ENCODE results near the gene DCAF12.
A peak's percentile ranks its signal among the peaks of the same experiment; 100 is the strongest.
"Not testable (repeated sequence)": the region's sequence is repeated elsewhere in the genome, so short reads cannot be mapped to it uniquely, and the experiment has no call there.

The DCAF12 gene

DNA sequence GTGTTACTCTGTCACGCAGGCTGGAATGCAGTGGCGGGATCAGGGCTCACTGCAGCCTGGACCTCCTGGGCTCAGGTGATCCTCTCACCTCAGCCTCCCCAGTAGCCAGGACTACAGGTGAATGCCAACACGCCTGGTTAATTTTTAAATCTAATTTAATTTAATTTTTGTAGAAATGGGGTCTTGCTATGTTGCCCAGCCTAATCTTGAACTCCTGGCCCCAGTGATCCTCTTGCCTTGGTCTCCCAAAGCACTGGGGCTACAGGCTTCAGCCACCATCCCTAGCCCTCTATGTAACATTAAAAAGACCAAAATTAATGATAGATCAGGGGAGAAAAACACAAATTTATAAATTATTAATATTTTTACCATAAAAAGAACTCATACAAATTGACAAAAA is 66.5 kb downstream of the DCAF12 start:
- H3K4me1 ChIP-seq (ENCODE audit: insufficient read depth, low read length): no peaks in the 10 kb centered on the region
- no peak overlapping the region for H3K4me3 ChIP-seq (ENCODE audit: low read length)
- no peaks in the 10 kb centered on the region for H3K27me3 ChIP-seq (ENCODE audit: insufficient read depth, low read length)
- WGBS: 89% methylated on average over 2 of the region's 3 CpGs
- no peaks in the 10 kb centered on the region for H3K36me3 ChIP-seq (ENCODE audit: insufficient read depth, low read length)
- no peak overlapping the region for H3K9ac ChIP-seq (ENCODE audit: low read depth, low read length)
- no peak overlapping the region for H3K27ac ChIP-seq (ENCODE audit: low read depth, low read length)
- no peaks in the 10 kb centered on the region for H3K9me3 ChIP-seq (ENCODE audit: insufficient read depth, low read depth, low read length)

- no peaks in the 10 kb centered on the region for H3K4me1 ChIP-seq (ENCODE audit: insufficient read depth, low read length)
- no peak overlapping the region for H3K4me3 ChIP-seq (ENCODE audit: low read length)
- no peaks in the 10 kb centered on the region for H3K27me3 ChIP-seq (ENCODE audit: insufficient read depth, low read length)
- H3K9ac ChIP-seq (ENCODE audit: low read depth, low read length): no peak overlapping the region
- H3K27ac ChIP-seq (ENCODE audit: low read depth, low read length): no peak overlapping the region
- no peaks in the 10 kb centered on the region for H3K9me3 ChIP-seq (ENCODE audit: insufficient read depth, low read depth, low read length)
- H3K36me3 ChIP-seq (ENCODE audit: insufficient read depth, low read length): no peaks in the 10 kb centered on the region
- WGBS: 88% methylated on average over 3 of the region's 3 CpGs
These were observed 67.2 kb downstream of the DCAF12 start for GRCh38 chr9:34059281-34059680.

- Histone ChIP-seq H3K36me3 (ENCODE audit: insufficient read depth, low read length) (no peaks in the 10 kb centered on the region), H3K27ac (ENCODE audit: low read depth, low read length) (peak overlapping the region; percentile 99), H3K4me3 (ENCODE audit: low read length) (peak overlapping the region; percentile 92), H3K9me3 (ENCODE audit: insufficient read depth, low read depth, low read length) (no peaks in the 10 kb centered on the region), H3K9ac (ENCODE audit: low read depth, low read length) (peak overlapping the region; percentile 99), H3K4me1 (ENCODE audit: insufficient read depth, low read length) (peaks cover 23% of the 10 kb centered on the region), H3K27me3 (ENCODE audit: insufficient read depth, low read length) (no peaks in the 10 kb centered on the region)
- WGBS: 56% methylated on average over 16 of the region's 18 CpGs
These were observed 76.7 kb downstream of the DCAF12 start for GRCh38 chr9:34049630-34050384.

- peaks cover 23% of the 10 kb centered on the region for H3K4me1 ChIP-seq (ENCODE audit: insufficient read depth, low read length)
- H3K9me3 ChIP-seq (ENCODE audit: insufficient read depth, low read depth, low read length): no peaks in the 10 kb centered on the region
- 0 out of 2 replicates have a peak, but pooled peaks cover 4% of the 10 kb centered on the region for H3K36me3 ChIP-seq (ENCODE audit: insufficient read depth, low read length)
- H3K4me3 ChIP-seq (ENCODE audit: low read length): peak within 1 kb of the TSS; percentile 92
- no peaks in the 10 kb centered on the region for H3K27me3 ChIP-seq (ENCODE audit: insufficient read depth, low read length)
- peak within 1 kb of the TSS; percentile 99 for H3K9ac ChIP-seq (ENCODE audit: low read depth, low read length)
- peak within 1 kb of the TSS; percentile 99 for H3K27ac ChIP-seq (ENCODE audit: low read depth, low read length)
- WGBS: under 1% methylated on average over 62 of the region's 70 CpGs
These were observed 77.5 kb downstream of the DCAF12 start, which contains the start of gene UBAP2 for GRCh38 chr9:34048727-34049629. Gene UBAP2 (minus strand): TSS chr9:34048887. CDS start chr9:34017148, 31,739 bp downstream.

- Histone ChIP-seq H3K36me3 (ENCODE audit: insufficient read depth, low read length) (0 out of 2 replicates have a peak, but pooled peaks cover 6% of the 10 kb centered on the region), H3K4me3 (ENCODE audit: low read length) (peak overlapping the region; percentile 92), H3K9me3 (ENCODE audit: insufficient read depth, low read depth, low read length) (no peaks in the 10 kb centered on the region), H3K27ac (ENCODE audit: low read depth, low read length) (peak overlapping the region; percentile 99), H3K27me3 (ENCODE audit: insufficient read depth, low read length) (no peaks in the 10 kb centered on the region), H3K9ac (ENCODE audit: low read depth, low read length) (peak overlapping the region; percentile 99), H3K4me1 (ENCODE audit: insufficient read depth, low read length) (peaks cover 23% of the 10 kb centered on the region)
- 2% methylated on average over 29 of the region's 29 CpGs for WGBS
These were observed 78.4 kb downstream of the DCAF12 start for GRCh38 chr9:34047864-34048726.

DNA sequence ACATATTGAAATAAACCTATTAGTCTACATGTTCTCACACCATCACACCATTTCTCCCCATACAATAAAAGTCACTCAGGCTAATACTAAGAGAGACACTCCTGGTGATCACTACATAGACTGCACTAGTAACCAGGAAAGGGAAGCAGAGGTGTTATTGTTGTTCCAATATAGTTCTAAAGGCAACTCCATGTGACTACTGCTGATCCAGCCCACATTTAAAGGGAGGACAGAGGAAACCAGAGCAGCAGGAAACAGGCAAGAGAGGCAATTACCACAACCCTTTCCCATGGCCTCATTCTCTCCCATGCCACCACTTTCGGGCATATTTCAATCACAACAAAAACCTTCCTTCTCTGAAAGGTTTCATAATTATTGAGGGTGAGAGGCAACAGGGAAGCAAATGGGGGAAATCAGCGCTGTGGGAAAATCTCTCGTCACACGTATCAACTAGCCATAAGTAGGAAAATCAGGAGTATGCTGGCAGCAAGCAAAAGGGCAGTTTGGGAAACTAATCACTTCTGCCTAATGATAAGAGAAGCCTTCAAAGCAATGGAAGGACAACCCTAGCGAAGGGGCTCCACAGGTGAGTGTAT is 79.6 kb downstream of the DCAF12 start:
- Histone ChIP-seq H3K27ac (ENCODE audit: low read depth, low read length) (no peak overlapping the region), H3K4me3 (ENCODE audit: low read length) (peak overlapping the region; percentile 92), H3K27me3 (ENCODE audit: insufficient read depth, low read length) (no peaks in the 10 kb centered on the region), H3K9me3 (ENCODE audit: insufficient read depth, low read depth, low read length) (no peaks in the 10 kb centered on the region), H3K9ac (ENCODE audit: low read depth, low read length) (peak overlapping the region; percentile 0; the same call in 1 of the 2 replicates), H3K4me1 (ENCODE audit: insufficient read depth, low read length) (peaks cover 23% of the 10 kb centered on the region), H3K36me3 (ENCODE audit: insufficient read depth, low read length) (peaks cover 13% of the 10 kb centered on the region)
- WGBS: 82% methylated on average over 5 of the region's 5 CpGs

- Histone ChIP-seq H3K36me3 (ENCODE audit: insufficient read depth, low read length) (peaks cover 14% of the 10 kb centered on the region), H3K4me3 (ENCODE audit: low read length) (no peak overlapping the region), H3K9ac (ENCODE audit: low read depth, low read length) (no peak overlapping the region), H3K9me3 (ENCODE audit: insufficient read depth, low read depth, low read length) (no peaks in the 10 kb centered on the region; the same call in 1 of the 2 replicates), H3K4me1 (ENCODE audit: insufficient read depth, low read length) (peaks cover 23% of the 10 kb centered on the region), H3K27ac (ENCODE audit: low read depth, low read length) (no peak overlapping the region), H3K27me3 (ENCODE audit: insufficient read depth, low read length) (no peaks in the 10 kb centered on the region)
- 89% methylated on average over 3 of the region's 3 CpGs for WGBS
These were observed 80.6 kb downstream of the DCAF12 start for GRCh38 chr9:34045903-34046302.

- not testable (repeated sequence) for H3K27me3 ChIP-seq (ENCODE audit: insufficient read depth, low read length); H3K9ac ChIP-seq (ENCODE audit: low read depth, low read length); H3K9me3 ChIP-seq (ENCODE audit: insufficient read depth, low read depth, low read length); H3K4me3 ChIP-seq (ENCODE audit: low read length); H3K4me1 ChIP-seq (ENCODE audit: insufficient read depth, low read length); H3K27ac ChIP-seq (ENCODE audit: low read depth, low read length)
- 98% methylated on average over 9 of the region's 10 CpGs for WGBS
- peaks cover 27% of the 10 kb centered on the region for H3K36me3 ChIP-seq (ENCODE audit: insufficient read depth, low read length)
These were observed 84.4 kb downstream of the DCAF12 start for GRCh38 chr9:34042074-34042473.

GRCh38 chr9:34038851-34039250 is 87.6 kb downstream of the DCAF12 start:
- H3K27ac ChIP-seq (ENCODE audit: low read depth, low read length); H3K4me3 ChIP-seq (ENCODE audit: low read length); H3K4me1 ChIP-seq (ENCODE audit: insufficient read depth, low read length); H3K9me3 ChIP-seq (ENCODE audit: insufficient read depth, low read depth, low read length); H3K27me3 ChIP-seq (ENCODE audit: insufficient read depth, low read length); H3K9ac ChIP-seq (ENCODE audit: low read depth, low read length): not testable (repeated sequence)
- WGBS: 98% methylated on average over 37 of the region's 37 CpGs
- H3K36me3 ChIP-seq (ENCODE audit: insufficient read depth, low read length): peaks cover 23% of the 10 kb centered on the region

GRCh38 chr9:34037626-34038025 is 88.9 kb downstream of the DCAF12 start:
- Histone ChIP-seq H3K27me3 (ENCODE audit: insufficient read depth, low read length) (no peaks in the 10 kb centered on the region), H3K4me3 (ENCODE audit: low read length) (no peak overlapping the region), H3K4me1 (ENCODE audit: insufficient read depth, low read length) (no peaks in the 10 kb centered on the region), H3K9me3 (ENCODE audit: insufficient read depth, low read depth, low read length) (no peaks in the 10 kb centered on the region; the same call in 1 of the 2 replicates), H3K36me3 (ENCODE audit: insufficient read depth, low read length) (peaks cover 16% of the 10 kb centered on the region), H3K9ac (ENCODE audit: low read depth, low read length) (no peak overlapping the region), H3K27ac (ENCODE audit: low read depth, low read length) (no peak overlapping the region)
- 95% methylated on average over 2 of the region's 2 CpGs for WGBS
